A204.1 (cell line): Measurements from ENCODE around the gene JAK1.
"Not testable (repeated sequence)": the region's sequence is repeated elsewhere in the genome, so short reads cannot be mapped to it uniquely, and the experiment has no call there.

Experiments used
- FAIRE-seq: peaks from 2 replicates; lab custom pipeline; 2012; peaks lifted over from hg19 to GRCh38; lab: Jason Lieb, UNC

JAK1 gene

DNA sequence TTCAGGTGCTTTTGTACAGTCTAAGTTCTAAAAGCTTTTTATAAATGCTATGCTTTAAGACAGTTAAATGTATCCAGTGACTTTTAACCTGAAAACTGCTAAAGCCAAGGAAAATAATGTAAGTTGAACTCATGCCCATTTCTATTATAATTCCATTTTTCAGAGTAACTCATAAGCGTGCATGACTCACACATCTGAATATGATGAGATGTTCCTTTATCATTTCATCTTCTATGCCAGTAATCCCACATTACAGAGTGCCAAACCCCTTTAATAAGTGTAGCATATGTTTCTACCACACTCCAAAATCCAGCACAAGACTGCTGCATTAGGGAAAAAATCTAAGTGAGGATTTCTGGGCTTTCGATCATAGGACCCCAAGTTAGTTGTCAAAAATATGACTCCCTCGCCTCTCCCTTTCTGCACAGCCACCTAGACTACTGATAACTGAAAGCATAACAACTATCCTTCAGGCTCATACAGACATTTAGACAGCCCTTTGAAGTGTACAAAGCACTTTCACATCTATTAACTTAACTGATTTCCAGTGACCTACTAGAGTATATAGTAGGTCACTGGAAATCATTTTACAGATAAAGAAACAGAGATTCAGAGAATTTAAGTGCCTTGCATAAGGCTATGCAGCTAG lies 45.3 kb downstream of the JAK1 start:
- FAIRE-seq, result no peak

DNA sequence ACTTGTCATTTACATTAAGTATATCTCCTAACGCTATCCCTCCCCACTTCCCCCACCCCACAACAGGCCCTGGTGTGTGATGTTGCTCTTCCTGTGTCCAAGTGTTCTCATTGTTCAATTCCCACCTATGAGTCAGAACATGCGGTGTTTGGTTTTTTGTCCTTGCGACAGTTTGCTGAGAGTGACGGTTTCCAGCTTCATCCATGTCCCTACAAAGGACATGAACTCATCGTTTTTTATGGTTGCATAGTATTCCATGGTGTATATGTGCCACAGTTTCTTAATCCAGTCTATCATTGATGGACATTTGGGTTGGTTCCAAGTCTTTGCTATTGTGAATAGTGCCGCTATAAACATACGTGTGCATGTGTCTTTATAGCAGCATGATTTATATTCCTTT lies 47.2 kb downstream of the JAK1 start:
- FAIRE-seq, result not testable (repeated sequence)

DNA sequence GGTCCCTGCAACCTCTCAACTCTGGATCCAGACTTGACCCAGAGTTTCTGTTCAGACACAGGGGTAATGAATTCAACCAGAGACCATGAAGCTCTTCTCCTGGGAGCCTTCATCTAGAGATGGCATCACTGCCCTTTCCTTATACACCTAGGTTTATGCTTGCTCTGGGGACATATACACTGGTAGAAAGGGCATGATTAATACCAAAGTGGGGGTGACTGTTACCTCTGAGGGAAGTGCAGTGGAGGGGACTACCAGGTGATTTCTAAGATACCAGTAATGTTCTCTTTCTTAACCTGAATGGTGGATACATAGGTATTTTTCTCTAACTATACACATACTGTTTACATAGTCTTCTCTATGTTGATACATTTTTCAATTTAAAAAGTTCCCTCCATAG lies 48.4 kb downstream of the JAK1 start:
- FAIRE-seq, result no peak

DNA sequence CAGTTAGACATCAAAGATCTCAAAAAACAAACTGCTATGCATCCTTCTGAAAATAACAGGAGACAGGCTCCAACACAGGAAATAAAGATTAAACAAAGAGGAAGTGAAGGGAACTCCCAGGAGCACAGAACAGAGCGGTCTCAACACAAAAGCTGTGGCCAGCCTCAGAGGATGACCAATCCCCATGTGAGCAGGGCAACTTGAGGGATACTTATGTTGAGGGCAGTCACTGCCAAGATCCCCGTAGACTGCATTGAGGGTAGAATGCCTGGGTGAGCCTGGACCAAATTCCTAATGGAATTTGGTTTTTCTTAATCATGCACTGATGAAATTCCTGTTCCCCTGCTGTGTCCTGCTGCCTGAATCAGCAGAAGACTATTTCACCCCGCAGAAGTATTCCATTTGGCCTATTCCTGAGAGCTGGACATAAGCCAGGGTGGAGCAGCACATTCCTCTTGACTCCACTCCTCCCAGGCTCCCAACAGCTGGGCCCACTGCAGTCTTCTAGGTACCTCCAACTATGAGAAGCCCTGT lies 49.0 kb downstream of the JAK1 start:
- FAIRE-seq, result no peak

DNA sequence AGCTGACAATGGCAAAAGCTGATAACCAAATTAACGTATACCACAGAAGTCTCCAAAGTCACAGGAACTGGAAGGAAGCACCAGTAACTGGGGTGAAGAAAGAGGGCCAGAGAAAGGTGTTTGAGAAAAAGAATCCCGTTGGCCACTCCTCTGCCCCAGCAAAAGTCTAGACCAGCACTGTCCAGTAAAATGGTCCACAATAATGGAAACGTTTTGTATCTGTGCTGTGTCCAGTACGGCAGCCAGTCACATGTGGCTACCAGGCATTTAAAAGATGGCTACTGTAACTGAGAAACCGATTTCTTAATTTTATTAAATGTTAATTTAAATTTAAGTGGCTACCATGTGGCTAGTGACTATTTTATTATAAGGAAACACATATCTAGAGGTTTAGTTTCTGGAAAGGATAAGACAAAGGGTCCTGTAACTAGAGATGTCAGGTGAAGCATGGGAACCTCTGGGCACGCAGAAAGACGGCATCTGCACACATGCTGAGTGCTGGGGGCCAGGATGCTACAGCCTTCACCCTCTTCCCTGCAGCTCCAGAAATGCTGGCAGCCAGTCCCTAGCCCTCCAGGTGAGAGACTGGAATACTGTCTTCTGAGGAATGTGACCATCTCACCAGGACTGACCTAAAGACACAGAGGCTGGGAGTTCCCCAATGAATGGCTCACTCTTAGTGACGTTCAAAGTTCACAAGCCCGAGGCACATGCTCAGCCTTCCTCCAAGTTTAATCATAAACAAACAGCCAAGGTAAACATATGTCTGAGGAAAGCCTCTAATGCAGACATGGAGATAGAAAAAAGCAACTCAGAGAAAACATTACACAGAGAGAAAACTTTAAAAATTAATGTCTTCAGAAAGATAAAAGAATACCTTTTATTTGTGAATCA lies 50.7 kb downstream of the JAK1 start:
- FAIRE-seq, result no peak

DNA sequence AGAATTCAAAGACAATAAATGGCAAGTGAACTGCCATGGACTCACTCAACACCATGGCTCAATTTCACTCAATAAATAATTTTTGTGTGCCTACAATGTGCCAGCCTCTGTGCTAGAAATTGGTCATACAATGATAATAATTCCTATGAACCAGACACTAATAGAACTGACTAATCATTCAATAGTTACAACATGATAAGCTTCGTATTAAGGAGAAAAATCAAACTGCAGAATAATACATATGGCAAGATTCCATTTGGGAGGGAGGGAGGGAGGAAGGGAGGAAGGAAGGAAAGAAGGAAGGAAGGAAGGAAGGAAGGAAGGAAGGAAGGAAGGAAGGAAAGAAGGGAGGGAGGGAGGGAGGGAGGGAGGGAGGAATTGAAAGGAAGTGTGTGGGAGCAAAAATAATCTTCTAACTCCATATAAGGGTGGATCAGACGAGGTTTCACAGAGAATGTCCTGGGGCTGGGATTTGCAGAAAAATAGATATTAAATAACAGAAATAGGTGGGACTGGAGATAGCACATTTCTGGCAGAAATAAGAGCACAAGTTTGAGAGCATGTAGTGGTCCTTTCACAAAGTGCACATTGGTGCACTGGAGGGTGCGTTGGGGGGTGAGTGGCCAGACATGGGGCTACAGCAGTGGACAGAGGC lies 52.9 kb downstream of the JAK1 start:
- no peak for FAIRE-seq

DNA sequence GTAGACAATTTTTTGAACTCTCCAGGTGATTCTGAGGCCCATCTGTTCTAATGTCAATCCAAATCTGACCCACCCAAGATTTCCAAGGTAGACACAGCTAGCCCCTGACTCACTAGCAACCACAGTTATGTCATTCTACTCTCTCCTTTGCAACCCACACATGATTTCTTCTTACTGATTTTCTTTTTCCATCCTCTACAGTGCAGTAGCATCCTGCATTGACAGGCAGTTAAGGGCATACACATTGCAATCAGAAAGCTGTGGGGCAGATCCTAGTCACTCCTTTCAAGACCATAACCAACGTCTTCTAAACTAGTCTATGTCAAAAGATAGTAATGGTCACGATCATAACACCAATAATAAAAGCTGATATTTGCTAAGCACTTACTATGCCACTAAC lies 54.2 kb downstream of the JAK1 start:
- no peak for FAIRE-seq

DNA sequence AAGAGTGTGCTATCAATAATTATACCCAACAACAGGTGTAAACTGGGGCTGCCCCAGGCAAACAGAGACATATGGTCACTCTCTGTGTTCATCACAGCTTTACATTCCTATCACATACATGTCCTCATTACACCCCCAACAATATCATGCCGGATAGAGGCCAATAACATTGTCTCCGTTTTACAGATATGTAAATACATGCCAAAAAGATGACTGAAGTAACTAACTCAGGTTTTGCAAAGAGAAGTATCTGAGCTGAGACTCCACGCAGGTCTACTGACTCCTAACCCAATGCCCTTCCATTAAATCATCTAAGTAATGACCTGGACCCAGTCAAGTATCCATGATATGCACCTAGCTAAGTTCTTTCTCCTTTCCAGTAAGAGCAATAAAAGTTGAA lies 55.0 kb downstream of the JAK1 start:
- FAIRE-seq, result no peak

DNA sequence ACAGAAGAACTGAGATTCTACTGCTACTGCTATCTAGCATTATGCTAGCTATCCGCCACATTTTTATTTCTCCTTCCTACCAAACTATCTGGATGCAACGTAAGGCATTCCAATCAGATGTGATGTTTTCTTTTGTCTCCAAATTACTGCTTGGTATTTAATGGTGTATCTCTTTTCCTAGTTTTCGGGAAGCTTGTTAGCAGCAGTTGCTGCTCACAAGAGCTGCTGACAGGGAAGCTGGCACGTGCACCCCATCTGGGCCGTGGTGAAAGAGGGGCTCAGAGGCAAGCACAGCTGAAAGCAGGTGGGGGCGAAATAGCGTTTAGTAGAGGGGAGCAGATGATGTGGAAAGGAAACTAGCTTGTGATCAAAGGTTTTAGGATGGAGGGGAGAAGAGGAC lies 57.3 kb downstream of the JAK1 start:
- FAIRE-seq, result no peak

DNA sequence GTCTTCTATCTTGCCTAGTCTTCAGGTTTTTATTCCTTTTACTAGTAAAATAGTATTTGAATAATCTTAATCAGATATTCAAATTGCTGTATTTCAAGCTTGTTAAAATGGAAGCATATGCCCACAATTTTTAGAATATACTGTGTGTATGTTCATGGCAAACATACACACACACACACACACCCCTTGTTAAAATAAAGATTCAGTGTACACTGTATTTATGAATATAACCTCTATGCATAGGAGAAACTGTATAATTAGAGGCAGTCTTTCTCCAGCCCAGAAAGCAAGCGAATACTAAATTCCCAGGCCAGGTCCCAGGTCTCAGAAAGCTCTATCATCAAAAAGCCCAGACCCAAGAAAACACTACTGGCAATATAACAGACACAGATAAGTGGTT lies 57.8 kb downstream of the JAK1 start:
- no peak for FAIRE-seq

DNA sequence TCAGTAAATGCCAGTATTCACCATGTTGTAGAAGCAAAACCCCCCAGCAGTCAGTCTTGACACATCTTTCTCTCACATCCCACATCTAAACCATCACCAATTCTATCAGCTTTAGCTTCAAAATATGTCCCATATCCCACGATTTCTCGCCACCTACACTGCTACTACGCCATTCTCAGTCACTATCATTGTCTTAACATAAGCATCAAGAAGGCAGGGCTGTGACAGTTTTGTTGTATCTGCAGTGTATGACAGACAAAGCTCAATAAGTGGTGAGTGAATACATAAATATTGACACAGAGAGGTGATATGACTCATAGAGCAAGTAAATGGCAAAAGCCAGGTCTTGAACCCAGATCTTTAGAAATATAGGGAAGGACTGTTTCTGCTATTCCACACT lies 59.9 kb downstream of the JAK1 start:
- FAIRE-seq, result no peak

DNA sequence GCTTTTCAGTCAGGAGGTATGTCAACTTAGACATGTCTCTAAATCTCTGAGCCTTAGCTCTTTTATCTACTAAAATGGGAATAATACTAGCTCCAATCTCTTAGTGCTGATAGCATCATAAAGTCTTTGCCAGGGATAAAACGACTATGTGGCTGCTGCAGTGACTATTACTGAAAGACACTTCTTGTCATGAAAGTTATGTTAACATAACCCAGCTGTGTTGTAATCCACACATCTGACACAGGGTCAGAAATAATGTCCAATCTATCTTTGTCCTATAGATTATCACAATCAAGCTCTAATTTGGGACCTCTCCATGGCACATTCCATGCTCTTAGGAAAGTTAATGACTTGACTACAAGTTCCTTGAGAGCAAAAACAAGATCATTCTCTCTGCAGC lies 62.8 kb downstream of the JAK1 start:
- no peak for FAIRE-seq

DNA sequence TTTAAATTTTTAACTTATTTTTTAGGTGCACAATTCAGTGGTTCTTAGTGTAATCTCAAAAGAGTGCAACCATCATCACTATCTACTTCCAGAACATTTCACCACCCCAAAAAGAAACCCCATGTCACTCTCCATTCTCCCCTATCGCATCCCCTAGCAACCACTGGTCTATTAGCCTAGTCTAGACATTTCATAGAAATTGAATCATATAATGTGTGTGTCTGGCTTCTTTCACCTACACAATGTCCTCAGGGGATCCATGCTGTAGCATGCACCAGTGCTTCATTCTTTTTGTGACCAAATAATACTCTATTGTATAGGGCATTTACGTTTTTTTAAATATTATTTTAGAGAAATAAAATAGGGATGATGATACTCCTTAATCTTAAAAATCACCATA lies 64.7 kb downstream of the JAK1 start:
- FAIRE-seq, result no peak

DNA sequence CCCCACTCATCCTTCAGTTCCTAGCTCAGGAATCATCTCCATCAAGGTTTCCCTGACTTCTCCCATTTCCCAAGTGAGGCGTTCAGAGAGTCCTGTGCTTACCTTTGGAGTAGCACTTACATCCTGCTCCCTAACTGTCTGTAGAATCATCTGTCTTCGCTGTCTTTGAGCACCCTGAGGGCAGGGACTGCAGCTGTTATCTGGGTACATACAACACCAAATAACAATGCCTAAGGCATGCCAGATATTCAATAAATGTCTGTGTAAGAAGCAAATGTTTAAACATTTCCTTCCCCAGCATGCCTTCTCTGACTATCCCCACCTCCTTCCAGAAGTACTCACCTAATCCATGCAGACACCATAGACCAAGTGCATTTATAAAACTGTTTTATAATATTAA lies 65.4 kb downstream of the JAK1 start:
- FAIRE-seq, result no peak

DNA sequence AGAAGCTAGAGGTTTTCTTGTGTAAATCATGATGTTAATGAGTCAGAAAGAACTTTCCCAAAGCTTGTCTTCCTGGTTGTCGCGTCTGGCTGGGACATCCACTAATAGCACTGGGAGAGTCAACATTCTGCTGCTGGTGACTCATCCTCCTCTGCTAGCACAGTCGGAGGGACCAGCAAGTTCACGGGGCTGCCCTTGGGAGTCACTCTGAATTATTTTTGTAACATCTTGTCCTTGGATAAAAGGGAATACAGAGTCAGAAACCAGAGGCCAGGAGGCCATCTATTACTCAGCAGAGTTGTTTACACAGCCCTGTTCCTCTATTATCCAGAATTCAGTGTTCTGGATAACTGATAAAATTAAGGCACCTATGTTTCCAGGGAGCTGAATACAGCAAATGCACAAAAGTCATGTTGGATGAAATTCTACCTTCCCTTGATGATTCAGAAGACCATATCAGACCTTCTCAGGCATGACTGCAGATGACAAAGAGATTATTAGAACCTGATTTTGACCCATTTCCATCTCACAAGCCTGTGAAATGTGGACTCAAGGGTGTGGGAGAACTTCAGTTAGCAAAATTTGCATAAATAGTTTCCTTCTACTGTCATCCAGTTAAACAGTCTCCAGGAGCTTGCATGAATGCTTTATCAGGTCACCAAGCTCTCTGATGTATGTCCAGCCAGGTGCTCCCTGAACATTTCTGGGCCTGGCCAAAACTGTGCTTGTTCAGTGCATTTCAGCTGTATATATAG lies 68.1 kb downstream of the JAK1 start:
- FAIRE-seq, result no peak

DNA sequence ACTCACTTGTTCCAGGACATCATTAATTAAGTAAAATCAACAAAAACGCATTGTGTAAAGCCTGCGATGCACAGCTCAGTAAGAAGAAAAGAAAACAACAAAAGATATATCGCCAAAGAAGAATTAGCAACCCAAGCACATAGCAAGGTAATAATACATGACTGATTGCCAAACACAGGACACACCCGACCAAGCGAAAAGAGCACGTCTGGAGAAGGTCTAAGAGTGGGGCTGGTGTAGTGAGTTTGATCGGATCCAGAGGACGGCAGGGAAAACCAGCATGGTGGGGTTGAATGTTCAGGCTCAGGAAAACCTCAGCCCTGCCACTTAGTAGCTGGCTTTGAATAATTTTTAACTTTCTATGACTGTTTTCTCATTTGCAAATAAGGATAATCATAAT lies 69.8 kb downstream of the JAK1 start:
- no peak for FAIRE-seq

DNA sequence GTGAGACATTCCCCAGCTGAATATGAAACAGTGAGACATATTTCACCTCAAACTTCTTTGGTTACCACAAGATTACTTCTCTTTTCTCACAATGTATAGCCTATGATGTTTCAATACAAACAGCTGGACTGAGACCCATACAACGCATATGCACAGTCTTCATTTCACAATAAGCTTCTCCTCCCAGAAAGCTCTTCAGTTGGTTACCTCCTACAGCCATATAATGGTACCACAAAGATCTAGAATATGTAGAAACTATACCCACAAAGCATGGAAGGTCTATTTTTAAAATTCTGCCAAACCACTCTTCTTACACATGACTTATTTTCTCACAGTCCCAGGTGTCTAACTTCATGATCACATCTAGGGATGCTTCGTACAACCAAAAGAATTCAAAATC lies 70.8 kb downstream of the JAK1 start:
- no peak for FAIRE-seq

DNA sequence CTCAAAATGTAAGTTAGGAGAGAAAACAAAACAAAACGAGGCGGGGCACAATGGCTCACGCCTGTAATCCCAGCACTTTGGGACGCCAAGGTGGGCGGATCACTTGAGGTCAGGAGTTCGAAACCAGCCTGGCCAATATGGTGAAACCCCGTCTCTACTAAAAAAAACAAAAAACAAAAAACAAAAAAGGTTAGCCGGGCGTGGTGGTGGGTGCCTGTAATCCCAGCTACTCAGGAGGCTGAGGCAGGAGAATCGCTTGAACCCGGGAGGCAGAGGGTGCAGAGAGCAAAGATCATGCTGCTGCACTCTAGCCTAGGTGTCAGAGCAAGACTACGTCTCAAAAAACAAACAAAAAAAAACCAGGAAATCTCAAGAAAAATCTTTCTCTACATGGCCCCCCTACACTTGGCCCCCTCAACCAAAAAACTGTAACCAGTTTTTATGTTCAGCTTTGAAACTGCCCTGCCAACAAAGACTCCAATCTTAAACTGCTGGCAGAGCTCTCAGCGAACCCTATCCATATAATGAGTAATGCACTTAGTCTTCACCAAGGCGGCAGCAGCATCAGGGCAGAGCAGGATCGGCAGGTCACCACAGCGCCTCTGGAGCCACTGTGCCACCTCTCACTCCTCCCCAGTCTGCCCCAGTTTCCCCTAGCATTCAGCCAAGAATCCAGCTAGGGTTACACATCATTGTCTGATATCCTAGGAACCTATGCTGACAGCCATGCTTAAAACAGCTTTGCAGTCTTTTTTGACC lies 71.7 kb downstream of the JAK1 start:
- FAIRE-seq, result no peak

DNA sequence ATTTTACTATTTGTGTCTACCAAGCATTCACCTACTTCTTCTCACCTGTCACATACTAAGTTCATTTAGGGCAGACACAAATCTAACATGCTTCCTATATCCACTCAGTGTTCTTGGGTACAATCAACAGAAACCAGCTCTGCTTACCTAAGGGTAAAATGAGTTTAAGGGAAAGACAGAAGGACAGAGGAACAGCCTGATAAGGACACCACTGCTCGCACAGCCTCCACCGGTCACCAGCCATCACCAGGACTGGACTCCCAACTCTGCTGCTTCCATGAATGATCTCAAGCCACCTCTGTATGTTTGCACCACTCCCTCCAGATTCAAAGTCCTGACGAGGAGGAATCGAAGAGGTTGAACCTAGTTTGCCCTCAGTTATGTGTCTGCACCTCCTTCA lies 72.4 kb downstream of the JAK1 start:
- no peak for FAIRE-seq

DNA sequence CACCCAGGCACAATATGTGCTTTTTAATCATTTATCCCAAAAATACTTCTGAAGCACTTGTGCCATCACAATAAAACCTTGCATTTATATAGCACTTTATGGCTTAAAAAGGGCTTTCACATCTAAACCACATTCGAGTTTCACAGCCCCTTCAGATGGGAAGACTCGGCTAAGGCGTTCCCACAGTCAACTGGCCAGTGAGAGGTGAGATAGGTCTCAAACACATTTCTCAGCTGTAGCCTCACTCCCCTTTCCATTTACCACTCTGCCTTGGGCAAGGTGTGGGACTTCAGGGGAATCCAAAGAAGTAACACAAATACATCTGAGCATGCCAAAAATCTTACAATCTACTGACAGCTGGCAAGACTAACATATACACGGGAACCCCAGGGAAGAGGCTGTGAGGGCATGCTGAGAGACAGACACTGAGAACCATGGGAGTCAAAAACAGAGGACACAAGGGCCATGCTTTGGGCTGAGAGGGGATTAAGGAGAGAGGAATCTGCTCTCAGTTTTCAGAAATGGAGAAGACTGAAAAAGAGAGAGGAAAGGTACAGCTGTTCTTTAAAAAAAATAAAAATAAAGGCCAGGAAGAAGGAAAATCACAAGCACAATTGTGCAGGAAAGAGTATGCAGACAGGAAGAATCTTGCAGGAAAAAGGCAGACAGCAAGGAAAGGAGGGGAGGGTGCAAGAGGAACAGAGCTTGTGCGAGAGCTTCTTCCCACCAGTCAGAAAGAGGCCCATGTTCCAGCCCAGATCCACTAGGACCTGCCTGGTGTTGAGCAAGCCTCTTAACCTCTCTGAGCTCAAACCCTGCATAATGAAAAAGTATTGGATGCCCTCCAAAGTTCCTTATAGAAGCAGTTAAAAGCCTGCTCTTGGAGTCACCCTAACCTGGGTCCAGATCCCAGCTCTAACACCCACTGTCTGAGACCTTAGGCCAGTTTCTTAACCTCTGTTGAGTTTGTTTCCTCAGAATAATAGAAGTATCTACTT lies 73.5 kb downstream of the JAK1 start:
- no peak for FAIRE-seq

DNA sequence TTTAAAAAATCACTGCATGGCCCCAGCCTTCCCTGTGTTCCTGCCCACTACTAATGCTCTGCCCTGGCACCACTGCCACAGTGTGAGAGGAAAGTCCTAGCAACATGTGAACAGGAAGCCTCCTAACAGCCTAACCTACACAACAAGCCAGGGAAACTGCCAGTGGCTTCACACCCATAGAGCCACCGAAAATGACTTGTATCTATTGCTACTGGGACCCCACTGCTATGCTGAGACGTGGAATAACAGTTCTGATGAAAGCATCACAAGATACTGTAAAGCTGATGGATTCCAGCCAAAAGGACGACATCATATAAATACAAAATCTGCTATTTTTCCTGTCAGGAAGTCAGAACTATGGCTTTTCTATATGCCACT lies 74.9 kb downstream of the JAK1 start:
- no peak for FAIRE-seq
